Pulmonary artery endothelial cell (primary cell): ENCODE measurements around the gene NEK3. TPM values are rescaled to one million over a fixed set of nuclear protein-coding genes. Genes with fewer than 3 reads are reported as not detected.
"Not testable (repeated sequence)": the region's sequence is repeated elsewhere in the genome, so short reads cannot be mapped to it uniquely, and the experiment has no call there.

ENCODE experiments used
- DNase-seq: peaks from one replicate; pipeline ENCODE4 v3.0.0-alpha.2; 2011; ENCODE audit warnings: low read depth, low spot score
- total RNA-seq: library from RNA; depleted of rRNA; stranded (reverse); fragments of >200 nt; gene quantifications from 2 replicates; pipeline ENCODE4 v1.2.3, GENCODE V29; 2014

NEK3 gene
- total RNA-seq, 1 donor from 2014 or later: 16.9 TPM

- DNase-seq: not testable (repeated sequence)
These were observed 11.5 kb upstream of the NEK3 start for GRCh38 chr13:52170828-52171391.

- no peak for DNase-seq
These were observed 10.4 kb upstream of the NEK3 start for GRCh38 chr13:52169839-52170238.

- DNase-seq: no peak
These were observed 6.0 kb upstream of the NEK3 start for GRCh38 chr13:52165411-52165810.

- DNase-seq: no peak
These were observed 5.6 kb upstream of the NEK3 start for GRCh38 chr13:52164989-52165388.

- DNase-seq: not testable (repeated sequence)
These were observed 4.5 kb upstream of the NEK3 start for GRCh38 chr13:52163878-52164277.

- peak; percentile 67 for DNase-seq
These were observed 3.1 kb upstream of the NEK3 start for GRCh38 chr13:52162279-52163101.

- DNase-seq: no peak
These were observed 1.8 kb upstream of the NEK3 start for GRCh38 chr13:52161181-52161646.

GRCh38 chr13:52160506-52160905 lies 1.1 kb upstream of the NEK3 start:
- DNase-seq: no peak

GRCh38 chr13:52160053-52160452 lies 656 bp upstream of the NEK3 start:
- DNase-seq: no peak

GRCh38 chr13:52158629-52159158 lies 703 bp downstream of the NEK3 start:
- DNase-seq: no peak

- no peak for DNase-seq
These were observed 2.6 kb downstream of the NEK3 start for GRCh38 chr13:52156724-52157261.

- DNase-seq: no peak
These were observed 4.2 kb downstream of the NEK3 start for GRCh38 chr13:52155177-52155576.

- DNase-seq: no peak
These were observed 12.2 kb downstream of the NEK3 start for GRCh38 chr13:52147225-52147624.

- no peak for DNase-seq
These were observed 18.1 kb downstream of the NEK3 start for GRCh38 chr13:52141299-52141698.

- no peak for DNase-seq
These were observed 21.9 kb downstream of the NEK3 start for GRCh38 chr13:52137489-52137888.

- no peak for DNase-seq
These were observed 22.6 kb downstream of the NEK3 start for GRCh38 chr13:52136763-52137162.

- no peak for DNase-seq
These were observed 28.8 kb downstream of the NEK3 start for GRCh38 chr13:52130641-52131040.

- no peak for DNase-seq
These were observed 30.4 kb downstream of the NEK3 start, which contains the start of gene NEK5 for GRCh38 chr13:52128714-52129700. Gene NEK5 (minus strand): TSS chr13:52129073. CDS start chr13:52127482, 1,591 bp downstream.

GRCh38 chr13:52127783-52128702 lies 31.4 kb downstream of the NEK3 start:
- DNase-seq: no peak

GRCh38 chr13:52127378-52127777 lies 32.0 kb downstream of the NEK3 start:
- no peak for DNase-seq
